Brain microvascular endothelial cell (primary cell): ENCODE measurements around the gene IL2RA.
"Not testable (repeated sequence)": the region's sequence is repeated elsewhere in the genome, so short reads cannot be mapped to it uniquely, and the experiment has no call there.

Experiments
- DNase-seq: peaks from one replicate; pipeline ENCODE4 v3.0.0-alpha.2; 2020
- H3K27ac ChIP-seq: fragments of 250-450 bp; sonication (Bioruptor Pico); 2 replicates; pipeline ENCODE4 v1.5.1; 2020; ENCODE audit warnings: mild to moderate bottlenecking, moderate library complexity
- H3K27me3 ChIP-seq: fragments of 250-450 bp; sonication (Bioruptor Pico); replicated peaks from 2 replicates; pipeline ENCODE4 v1.5.1; 2020; ENCODE audit warnings: mild to moderate bottlenecking
- H3K36me3 ChIP-seq: fragments of 250-450 bp; sonication (Bioruptor Pico); replicated peaks from 2 replicates; pipeline ENCODE4 v1.5.1; 2020; ENCODE audit warnings: mild to moderate bottlenecking
- H3K4me3 ChIP-seq: 2 replicates; pipeline ENCODE4 v1.5.1; 2011; ENCODE audit warnings: low read depth, mild to moderate bottlenecking, control low read depth, low read length, moderate library complexity
- in situ Hi-C: cut with HindIII; loops from 2 replicates; pipeline ENCODE4 v1.10.0; 2017; ENCODE audit warnings: low sequenced_read_pairs, low pct_ligation_motif_present
- TF ChIP-seq, protein P1 (sequence below): IDR thresholded peaks from 2 replicates; pipeline ENCODE4 v1.5.1; 2011; ENCODE audit warnings: low read depth, mild to moderate bottlenecking, moderate library complexity, low read length, control low read depth, inconsistent platforms; ENCODE audit errors: missing control alignments

The IL2RA gene

DNA sequence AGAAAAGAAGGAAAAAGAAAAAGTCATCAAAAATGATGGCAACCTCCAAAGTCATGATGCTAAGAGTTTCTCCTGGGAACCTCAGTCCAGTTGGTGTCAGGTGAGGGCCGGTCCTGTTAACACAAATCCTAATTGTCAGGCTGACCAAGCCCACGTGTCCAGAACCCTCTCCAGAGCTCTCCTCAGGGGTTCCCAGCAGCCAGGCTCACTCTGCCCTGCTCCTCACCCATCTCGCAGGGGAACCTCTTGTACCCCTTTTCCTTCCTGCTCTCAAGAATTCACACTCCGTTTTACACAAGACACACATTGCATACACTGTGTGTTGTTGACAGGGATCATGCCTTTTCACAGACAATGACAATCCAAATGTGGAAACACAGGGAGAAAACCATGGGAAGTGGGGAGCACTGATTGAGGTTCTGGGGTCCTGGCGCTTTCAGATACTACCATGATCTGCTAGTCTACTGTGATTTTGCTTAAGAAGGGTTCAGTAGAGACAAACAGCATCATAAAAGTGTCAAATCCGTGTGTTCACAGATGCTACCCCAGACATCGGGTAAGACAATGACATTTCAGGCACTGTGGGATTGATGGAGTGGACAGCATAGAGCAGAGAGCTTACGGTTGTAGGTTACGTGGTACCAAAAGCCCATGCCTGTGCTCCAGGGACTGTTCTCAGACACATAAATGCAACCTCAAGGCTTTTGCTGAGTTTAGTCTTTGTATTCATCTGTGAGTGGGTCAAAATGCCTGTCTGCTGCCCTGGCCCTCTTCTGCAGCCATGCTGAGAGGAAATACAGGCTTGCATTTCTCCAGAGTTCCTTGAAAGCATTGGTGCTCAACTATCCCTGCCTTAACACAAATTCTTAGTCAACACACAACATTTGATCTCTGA is 16.0 kb downstream of the IL2RA start:
- TF ChIP-seq, protein P1, sequence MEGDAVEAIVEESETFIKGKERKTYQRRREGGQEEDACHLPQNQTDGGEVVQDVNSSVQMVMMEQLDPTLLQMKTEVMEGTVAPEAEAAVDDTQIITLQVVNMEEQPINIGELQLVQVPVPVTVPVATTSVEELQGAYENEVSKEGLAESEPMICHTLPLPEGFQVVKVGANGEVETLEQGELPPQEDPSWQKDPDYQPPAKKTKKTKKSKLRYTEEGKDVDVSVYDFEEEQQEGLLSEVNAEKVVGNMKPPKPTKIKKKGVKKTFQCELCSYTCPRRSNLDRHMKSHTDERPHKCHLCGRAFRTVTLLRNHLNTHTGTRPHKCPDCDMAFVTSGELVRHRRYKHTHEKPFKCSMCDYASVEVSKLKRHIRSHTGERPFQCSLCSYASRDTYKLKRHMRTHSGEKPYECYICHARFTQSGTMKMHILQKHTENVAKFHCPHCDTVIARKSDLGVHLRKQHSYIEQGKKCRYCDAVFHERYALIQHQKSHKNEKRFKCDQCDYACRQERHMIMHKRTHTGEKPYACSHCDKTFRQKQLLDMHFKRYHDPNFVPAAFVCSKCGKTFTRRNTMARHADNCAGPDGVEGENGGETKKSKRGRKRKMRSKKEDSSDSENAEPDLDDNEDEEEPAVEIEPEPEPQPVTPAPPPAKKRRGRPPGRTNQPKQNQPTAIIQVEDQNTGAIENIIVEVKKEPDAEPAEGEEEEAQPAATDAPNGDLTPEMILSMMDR: no peak
- H3K27ac ChIP-seq: no peak overlapping the region
- H3K27me3 ChIP-seq: no peaks in the 10 kb centered on the region
- H3K4me3 ChIP-seq: no peak overlapping the region
- no peaks in the 10 kb centered on the region for H3K36me3 ChIP-seq
- in situ Hi-C loops: no loop called here
- no peak for DNase-seq

DNA sequence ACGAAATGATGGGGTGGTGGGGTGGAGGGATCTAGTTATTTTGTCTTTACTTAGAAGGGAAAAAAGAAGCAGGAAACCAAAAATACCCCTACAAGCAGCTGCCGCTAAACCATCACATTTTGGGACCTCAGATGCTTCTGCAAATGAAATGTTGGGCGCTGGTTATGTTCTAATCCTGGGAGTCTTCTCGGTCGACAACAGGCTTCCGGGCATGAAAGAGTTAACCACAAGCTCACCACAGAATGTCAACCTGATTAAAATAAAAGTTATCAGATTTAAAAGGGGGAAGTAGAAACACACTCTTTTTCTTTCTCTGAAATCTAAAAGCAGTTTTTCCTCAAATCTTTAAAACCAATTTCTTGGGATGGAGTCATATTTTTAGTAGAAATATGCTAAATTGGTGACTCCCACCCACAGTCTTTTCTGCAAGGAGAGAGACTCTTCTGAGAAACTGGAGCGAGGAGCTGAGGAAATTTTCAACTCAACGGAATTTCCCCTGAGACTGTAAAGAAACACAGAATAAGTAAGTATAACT is 16.8 kb downstream of the IL2RA start:
- Histone ChIP-seq H3K27me3 (no peaks in the 10 kb centered on the region), H3K4me3 (no peak overlapping the region), H3K27ac (no peak overlapping the region), H3K36me3 (no peaks in the 10 kb centered on the region)
- TF ChIP-seq, protein P1: no peak
- in situ Hi-C loops: no loop called here
- no peak for DNase-seq

DNA sequence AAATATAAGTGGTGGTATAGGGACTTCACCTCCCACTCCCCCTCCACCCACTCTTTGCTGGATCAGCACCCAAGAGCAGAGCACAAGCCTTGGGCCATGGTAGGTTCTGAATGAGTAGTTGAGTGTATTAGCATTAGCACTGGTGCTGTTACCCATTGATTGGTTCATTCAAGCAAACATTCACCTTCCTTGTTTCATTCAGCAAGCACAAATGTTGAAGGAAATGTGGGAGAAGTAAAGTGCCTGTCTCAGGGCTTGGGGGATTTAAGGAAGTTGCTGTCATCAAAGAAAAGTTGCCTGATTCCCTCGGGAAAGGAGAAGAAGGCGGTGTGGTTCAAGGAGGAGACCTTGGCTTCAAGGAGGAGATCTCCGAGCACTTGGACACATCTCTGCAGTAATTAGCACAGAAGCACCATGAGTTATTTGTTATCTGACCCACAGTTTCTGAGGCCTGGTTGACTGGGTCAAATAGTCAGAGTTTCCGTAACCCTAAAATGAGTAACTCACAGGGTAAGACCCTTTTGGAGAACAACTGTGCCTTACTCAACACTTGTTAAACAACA is 17.3 kb downstream of the IL2RA start:
- H3K27me3 ChIP-seq: no peaks in the 10 kb centered on the region
- in situ Hi-C loops: no loop called here
- TF ChIP-seq, protein P1: no peak
- DNase-seq: no peak
- no peak overlapping the region for H3K27ac ChIP-seq
- H3K4me3 ChIP-seq: no peak overlapping the region
- H3K36me3 ChIP-seq: no peaks in the 10 kb centered on the region

DNA sequence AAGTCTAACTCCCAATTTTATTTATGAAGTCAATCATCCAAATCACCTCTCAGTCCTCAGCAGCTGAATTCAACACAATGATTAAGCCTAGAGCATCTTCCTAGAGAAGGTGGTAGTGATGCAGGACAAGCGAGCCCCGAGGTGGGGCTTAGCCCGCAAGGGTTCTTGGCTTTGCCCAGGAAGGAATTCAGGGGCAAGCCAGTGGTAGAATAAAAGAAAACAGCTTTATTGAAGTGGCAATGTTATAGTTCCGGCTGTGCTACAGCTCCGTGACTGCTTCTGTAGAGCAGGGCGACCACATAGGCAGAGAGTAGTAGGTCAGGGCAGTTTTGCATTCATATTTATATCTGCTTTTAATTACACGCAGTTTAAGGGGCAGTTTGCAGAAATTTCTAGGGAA is 18.1 kb downstream of the IL2RA start:
- no peaks in the 10 kb centered on the region for H3K36me3 ChIP-seq
- no peaks in the 10 kb centered on the region for H3K27me3 ChIP-seq
- in situ Hi-C loops: no loop called here

DNA sequence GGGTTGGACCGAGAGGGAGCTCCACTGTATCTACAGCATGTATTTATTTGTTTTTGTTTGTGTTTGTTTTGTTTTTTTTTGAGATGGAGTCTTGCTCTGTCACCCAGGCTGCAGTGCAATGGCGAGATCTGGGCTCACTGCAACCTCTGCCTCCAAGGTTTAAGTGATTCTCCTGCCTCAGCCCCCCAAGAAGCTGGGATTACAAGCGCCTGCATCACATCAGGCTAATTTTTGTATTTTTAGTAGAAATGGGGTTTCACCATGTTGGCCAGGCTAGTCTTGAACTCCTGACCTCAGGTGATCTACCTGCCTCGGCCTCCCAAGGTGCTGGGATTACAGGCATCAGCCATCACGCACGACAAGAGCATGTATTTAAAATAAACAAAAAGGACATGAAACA is 18.8 kb downstream of the IL2RA start:
- H3K27me3 ChIP-seq, DNase-seq, H3K36me3 ChIP-seq, in situ Hi-C loops, H3K27ac ChIP-seq, H3K4me3 ChIP-seq: not testable (repeated sequence)

More for the DNA sequence above, 18.1 kb downstream of the IL2RA start:
- TF ChIP-seq, protein P1: no peak
- no peak overlapping the region for H3K4me3 ChIP-seq
- no peak for DNase-seq
- H3K27ac ChIP-seq: no peak overlapping the region

DNA sequence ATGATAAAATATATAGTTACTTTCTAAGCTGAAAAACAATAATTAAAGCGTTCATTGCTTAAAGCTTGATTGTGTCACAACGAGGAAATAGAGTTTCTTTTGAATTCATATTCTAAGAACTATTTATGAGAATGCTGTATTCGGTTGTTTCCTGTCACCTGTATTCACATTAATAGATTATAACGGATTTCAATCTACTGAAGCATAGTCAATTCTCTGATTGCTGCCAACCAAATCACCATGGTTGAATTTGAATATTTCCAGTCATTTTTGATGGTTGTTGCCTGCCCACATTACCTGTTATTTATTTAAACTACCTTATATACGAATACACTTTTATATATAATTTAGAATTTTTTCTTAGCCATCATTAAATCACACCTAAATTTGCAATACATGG is 22.0 kb downstream of the IL2RA start:
- TF ChIP-seq, protein P1: no peak
- in situ Hi-C loops: no loop called here
- H3K36me3 ChIP-seq: no peaks in the 10 kb centered on the region
- H3K27ac ChIP-seq: no peak overlapping the region
- H3K4me3 ChIP-seq: no peak overlapping the region
- no peak for DNase-seq
- no peaks in the 10 kb centered on the region for H3K27me3 ChIP-seq
